ENCODE measurements around the gene ZMAT1.

DNA sequence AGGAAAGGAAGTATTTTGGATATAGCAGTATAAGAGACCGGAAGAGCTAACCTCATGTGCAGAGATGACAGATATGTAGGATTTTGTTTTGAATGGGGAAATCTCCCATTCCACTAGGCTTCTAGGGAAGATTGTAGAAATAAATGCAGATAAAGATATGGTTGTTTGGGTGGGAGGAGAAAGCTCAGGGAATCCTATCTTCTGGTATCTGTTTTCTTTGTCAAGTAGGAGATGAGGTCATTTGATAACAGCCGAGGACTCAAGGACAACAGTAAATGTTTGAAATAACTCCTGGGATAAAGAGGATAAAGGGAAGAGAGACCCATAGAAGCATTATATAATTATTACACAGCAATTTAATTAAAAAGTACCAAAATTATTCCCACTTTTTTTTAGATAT lies 24.7 kb upstream of the ZMAT1 start:
- TF ChIP-seq, protein P1, sequence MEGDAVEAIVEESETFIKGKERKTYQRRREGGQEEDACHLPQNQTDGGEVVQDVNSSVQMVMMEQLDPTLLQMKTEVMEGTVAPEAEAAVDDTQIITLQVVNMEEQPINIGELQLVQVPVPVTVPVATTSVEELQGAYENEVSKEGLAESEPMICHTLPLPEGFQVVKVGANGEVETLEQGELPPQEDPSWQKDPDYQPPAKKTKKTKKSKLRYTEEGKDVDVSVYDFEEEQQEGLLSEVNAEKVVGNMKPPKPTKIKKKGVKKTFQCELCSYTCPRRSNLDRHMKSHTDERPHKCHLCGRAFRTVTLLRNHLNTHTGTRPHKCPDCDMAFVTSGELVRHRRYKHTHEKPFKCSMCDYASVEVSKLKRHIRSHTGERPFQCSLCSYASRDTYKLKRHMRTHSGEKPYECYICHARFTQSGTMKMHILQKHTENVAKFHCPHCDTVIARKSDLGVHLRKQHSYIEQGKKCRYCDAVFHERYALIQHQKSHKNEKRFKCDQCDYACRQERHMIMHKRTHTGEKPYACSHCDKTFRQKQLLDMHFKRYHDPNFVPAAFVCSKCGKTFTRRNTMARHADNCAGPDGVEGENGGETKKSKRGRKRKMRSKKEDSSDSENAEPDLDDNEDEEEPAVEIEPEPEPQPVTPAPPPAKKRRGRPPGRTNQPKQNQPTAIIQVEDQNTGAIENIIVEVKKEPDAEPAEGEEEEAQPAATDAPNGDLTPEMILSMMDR (IDR thresholded peaks at IDR 0.05) = no peak
- no peak for TF ChIP-seq POLR2A (IDR thresholded peaks at IDR 0.05)

All from adrenal gland (tissue), 5 donors.